Endothelial cell (in vitro differentiated cells): ENCODE measurements around the gene ATP5PF. TPM values are rescaled to one million over a fixed set of nuclear protein-coding genes. Genes with fewer than 3 reads are reported as not detected.
"Not testable (repeated sequence)": the region's sequence is repeated elsewhere in the genome, so short reads cannot be mapped to it uniquely, and the experiment has no call there.

Source experiments
- DNase-seq: peaks from one replicate; pipeline ENCODE4 v3.0.0; 2021; ENCODE audit warnings: low spot score
- H3K27ac Mint-ChIP-seq: one replicate; pipeline ENCODE4 v1.8.0; 2021; ENCODE audit warnings: mixed read lengths, inconsistent platforms; ENCODE audit not compliant: unreplicated experiment
- H3K27me3 Mint-ChIP-seq: one replicate; pipeline ENCODE4 v1.8.0; 2021; ENCODE audit warnings: mild to moderate bottlenecking, moderate library complexity, mixed read lengths, inconsistent platforms; ENCODE audit not compliant: unreplicated experiment
- H3K36me3 Mint-ChIP-seq: one replicate; pipeline ENCODE4 v1.8.0; 2021; ENCODE audit warnings: mild to moderate bottlenecking, low read depth, mixed read lengths, inconsistent platforms; ENCODE audit not compliant: unreplicated experiment
- H3K4me1 Mint-ChIP-seq: one replicate; pipeline ENCODE4 v1.8.0; 2021; ENCODE audit warnings: mild to moderate bottlenecking, mixed read lengths, inconsistent platforms; ENCODE audit not compliant: unreplicated experiment
- H3K4me3 Mint-ChIP-seq: one replicate; pipeline ENCODE4 v1.8.0; 2021; ENCODE audit warnings: mild to moderate bottlenecking, mixed read lengths, inconsistent platforms; ENCODE audit not compliant: unreplicated experiment
- H3K9me3 Mint-ChIP-seq: one replicate; pipeline ENCODE4 v1.8.0; 2021; ENCODE audit warnings: mixed read lengths, inconsistent platforms; ENCODE audit not compliant: unreplicated experiment
- total RNA-seq: library from RNA; stranded (reverse); fragmentation: NEBNext Ultra II Directional; extraction: Animal tissue kit (Norgen Biotek cat#: 25700); gene quantifications from one replicate; pipeline ENCODE4 v1.2.1, GENCODE V29; 2021; ENCODE audit not compliant: unreplicated experiment
- TF ChIP-seq, protein P1 (sequence below): fragments of 200-600 bp; sonication (generic); IDR thresholded peaks from one replicate; pipeline ENCODE4 v1.5.0; 2021; ENCODE audit warnings: antibody characterized with exemption; ENCODE audit not compliant: unreplicated experiment

The ATP5PF gene
- total RNA-seq, 1 donor from 2014 or later: 119 TPM

DNA sequence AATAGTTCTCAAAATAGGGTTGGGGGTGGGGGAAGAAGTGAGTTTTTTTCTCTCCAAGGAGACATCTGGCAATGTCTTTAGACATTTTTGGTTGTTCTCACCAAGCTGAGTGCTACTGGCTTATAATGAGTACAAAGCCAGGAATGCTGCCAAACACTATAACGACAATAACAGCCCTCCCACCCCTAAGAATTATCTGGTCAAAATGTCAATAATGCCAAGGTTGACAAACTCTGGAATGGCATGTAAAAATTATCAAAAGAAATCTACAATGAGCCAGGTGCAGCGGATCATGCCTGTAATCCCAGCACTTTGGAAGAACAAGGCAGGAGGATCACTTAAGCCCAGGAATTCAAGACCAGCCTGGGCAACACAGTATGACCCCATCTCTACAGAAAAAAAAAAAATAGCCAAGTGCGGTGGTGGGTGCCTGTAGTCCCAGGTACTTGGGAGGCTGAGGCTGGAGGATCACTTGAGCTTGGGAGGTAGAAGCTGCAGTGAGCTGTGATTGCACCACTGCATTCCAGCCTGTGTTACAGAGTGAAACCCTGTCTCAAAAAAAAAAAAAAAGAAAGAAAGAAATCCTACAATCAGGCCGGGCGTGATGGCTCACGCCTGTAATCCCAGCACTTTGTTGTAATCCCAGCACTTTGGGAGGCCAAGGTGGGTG lies 2.5 kb downstream of the ATP5PF start:
- peaks cover 20% of the 10 kb centered on the region for H3K4me1 Mint-ChIP-seq
- peaks cover 16% of the 10 kb centered on the region for H3K27me3 Mint-ChIP-seq
- H3K4me3 Mint-ChIP-seq: no peak overlapping the region
- no peak for DNase-seq
- peaks cover 23% of the 10 kb centered on the region for H3K36me3 Mint-ChIP-seq
- no peak overlapping the region for H3K27ac Mint-ChIP-seq
- TF ChIP-seq, protein P1, sequence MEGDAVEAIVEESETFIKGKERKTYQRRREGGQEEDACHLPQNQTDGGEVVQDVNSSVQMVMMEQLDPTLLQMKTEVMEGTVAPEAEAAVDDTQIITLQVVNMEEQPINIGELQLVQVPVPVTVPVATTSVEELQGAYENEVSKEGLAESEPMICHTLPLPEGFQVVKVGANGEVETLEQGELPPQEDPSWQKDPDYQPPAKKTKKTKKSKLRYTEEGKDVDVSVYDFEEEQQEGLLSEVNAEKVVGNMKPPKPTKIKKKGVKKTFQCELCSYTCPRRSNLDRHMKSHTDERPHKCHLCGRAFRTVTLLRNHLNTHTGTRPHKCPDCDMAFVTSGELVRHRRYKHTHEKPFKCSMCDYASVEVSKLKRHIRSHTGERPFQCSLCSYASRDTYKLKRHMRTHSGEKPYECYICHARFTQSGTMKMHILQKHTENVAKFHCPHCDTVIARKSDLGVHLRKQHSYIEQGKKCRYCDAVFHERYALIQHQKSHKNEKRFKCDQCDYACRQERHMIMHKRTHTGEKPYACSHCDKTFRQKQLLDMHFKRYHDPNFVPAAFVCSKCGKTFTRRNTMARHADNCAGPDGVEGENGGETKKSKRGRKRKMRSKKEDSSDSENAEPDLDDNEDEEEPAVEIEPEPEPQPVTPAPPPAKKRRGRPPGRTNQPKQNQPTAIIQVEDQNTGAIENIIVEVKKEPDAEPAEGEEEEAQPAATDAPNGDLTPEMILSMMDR: no peak
- H3K9me3 Mint-ChIP-seq: no peaks in the 10 kb centered on the region

DNA sequence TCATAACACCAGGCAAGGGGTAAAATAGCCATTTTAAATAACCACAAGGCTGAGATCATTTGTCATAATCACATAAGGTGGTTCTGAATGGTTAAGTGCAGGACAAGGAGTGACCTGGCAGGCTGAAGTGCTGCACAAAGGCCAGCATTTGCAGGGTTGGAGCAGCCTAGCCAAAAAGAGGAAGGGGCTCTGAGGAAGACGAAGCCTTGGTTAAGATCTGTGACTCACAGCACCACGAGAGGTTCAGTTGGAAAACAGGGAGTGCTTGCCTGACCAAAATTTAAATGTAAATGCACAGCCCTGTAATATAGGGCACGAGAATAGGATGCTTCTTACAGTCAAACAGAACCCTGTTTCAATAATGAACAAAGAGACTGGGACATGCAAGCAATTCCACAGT lies 12.1 kb downstream of the ATP5PF start:
- H3K27ac Mint-ChIP-seq: no peak overlapping the region
- no peak for DNase-seq
- no peaks in the 10 kb centered on the region for H3K27me3 Mint-ChIP-seq
- no peaks in the 10 kb centered on the region for H3K9me3 Mint-ChIP-seq
- TF ChIP-seq, protein P1: no peak
- H3K36me3 Mint-ChIP-seq: peaks cover 25% of the 10 kb centered on the region
- no peak overlapping the region for H3K4me3 Mint-ChIP-seq
- peaks cover 12% of the 10 kb centered on the region for H3K4me1 Mint-ChIP-seq

DNA sequence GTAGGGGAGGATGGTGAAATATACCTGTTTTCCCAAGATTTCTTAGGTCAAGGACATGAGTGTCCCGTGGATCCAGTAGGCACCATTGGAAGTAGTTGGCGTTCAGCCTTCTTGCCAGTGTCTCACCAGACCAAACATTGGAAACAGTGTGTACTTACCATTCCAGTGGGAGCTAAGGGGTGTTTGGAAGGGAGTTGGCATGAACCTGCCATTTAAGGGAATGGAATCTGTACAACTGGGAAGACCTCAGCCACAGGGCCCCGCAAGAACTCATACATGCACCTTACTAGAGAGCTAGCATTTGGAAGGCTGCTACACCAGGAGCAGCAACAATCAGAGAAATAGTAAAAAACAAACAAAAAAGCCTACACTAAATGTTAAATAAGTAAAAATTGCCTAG lies 12.7 kb downstream of the ATP5PF start:
- DNase-seq: no peak
- peaks cover 25% of the 10 kb centered on the region for H3K36me3 Mint-ChIP-seq
- no peaks in the 10 kb centered on the region for H3K9me3 Mint-ChIP-seq
- H3K4me3 Mint-ChIP-seq: no peak overlapping the region
- peaks cover 18% of the 10 kb centered on the region for H3K4me1 Mint-ChIP-seq
- H3K27me3 Mint-ChIP-seq: no peaks in the 10 kb centered on the region
- no peak overlapping the region for H3K27ac Mint-ChIP-seq
- TF ChIP-seq, protein P1: no peak

DNA sequence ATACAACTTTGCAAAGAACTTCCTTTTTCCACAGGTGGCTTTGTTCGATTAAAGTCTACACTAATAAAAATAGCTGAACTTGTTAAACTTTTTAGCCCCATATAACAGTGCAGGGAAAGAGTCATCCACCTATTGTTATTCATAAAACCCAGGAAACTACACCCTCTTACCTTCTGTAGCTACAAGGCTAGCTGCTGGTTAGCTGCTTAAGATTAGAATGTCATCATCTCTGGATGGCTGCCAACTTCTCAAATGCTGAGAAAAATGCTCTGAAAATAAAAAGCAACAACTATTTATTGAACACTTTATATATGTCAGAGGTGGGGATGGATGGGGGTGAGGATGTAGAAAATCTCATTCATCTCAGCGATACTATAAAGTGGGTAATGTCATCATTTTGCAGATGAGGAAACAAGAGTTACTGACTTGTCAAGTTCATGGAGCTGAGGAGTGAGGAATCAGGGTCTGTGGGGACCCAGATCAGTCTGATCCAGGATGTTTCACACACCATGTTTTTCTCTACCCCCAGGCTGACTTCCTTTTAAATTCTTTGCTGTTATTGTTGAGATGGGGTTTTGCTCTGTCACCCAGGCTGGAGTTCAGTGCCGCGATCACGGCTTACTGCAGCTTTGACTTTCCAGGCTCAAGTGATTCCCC lies 17.1 kb downstream of the ATP5PF start:
- peak overlapping the region; percentile 80 for H3K27ac Mint-ChIP-seq

DNA sequence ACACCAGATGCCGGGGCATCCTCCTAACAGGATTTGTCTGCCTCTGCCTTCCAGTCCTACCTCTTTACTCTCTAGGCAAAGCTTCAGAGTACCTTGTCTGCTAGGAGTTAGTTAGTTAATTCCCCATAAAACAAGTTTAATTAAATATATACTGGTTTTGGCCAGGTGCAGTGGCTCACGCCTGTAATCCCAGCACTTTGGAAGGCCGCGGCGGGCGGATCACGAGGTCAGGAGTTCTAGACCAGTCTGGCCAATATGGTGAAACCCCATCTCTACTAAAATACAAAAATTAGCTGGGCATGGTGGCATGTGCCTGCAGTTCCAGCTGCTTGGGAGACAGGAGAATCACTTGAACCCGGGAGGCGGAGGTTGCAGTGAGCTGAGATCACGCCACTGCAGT lies 20.6 kb downstream of the ATP5PF start:
- H3K4me3 Mint-ChIP-seq, H3K27me3 Mint-ChIP-seq, DNase-seq, H3K27ac Mint-ChIP-seq, H3K9me3 Mint-ChIP-seq, H3K36me3 Mint-ChIP-seq: not testable (repeated sequence)
- H3K4me1 Mint-ChIP-seq: peaks cover 21% of the 10 kb centered on the region

More for the DNA sequence above, 17.1 kb downstream of the ATP5PF start:
- Mint-ChIP-seq H3K4me3 (no peak overlapping the region), H3K36me3 (peaks cover 16% of the 10 kb centered on the region), H3K27me3 (no peaks in the 10 kb centered on the region), H3K9me3 (no peaks in the 10 kb centered on the region), H3K4me1 (peaks cover 23% of the 10 kb centered on the region)
- TF ChIP-seq, protein P1: no peak
- DNase-seq: no peak
